ENCODE data around the gene ALKAL2. TPM values are rescaled to one million over a fixed set of nuclear protein-coding genes. Genes with fewer than 3 reads are reported as not detected.
A peak's percentile ranks its signal among the peaks of the same experiment; 100 is the strongest.

The ALKAL2 gene
- total and polyA plus RNA-seq, 9 of the 15 experiments (the other 6 are each of a cell fraction or from before 2014, with no cell fraction given) = not detected

GRCh38 chr2:253202-253638, 34.7 kb downstream of the ALKAL2 start (continued):
- TF ChIP-seq TEAD1 (CRISPR knock-in tag; IDR thresholded peaks at IDR 0.05) (0 out of 4 replicates have a peak, but pooled peaks of 1 of the 2 experiments have one; percentile 21), ZNF655 (CRISPR knock-in tag; IDR thresholded peaks at IDR 0.05) (no peak), NR2C2 (CRISPR knock-in tag; IDR thresholded peaks at IDR 0.05) (no peak), NR2C2 (tag; IDR thresholded peaks at IDR 0.05) (peak; percentile 48; the same call in 1 of the 2 replicates), FOXM1 (IDR thresholded peaks at IDR 0.05; ENCODE audit: low read depth) (no peak), FOXM1 (CRISPR knock-in tag; IDR thresholded peaks at IDR 0.05; ENCODE audit: low read depth) (no peak), CHAMP1 (IDR thresholded peaks at IDR 0.05) (no peak), HMG20B (CRISPR knock-in tag; IDR thresholded peaks at IDR 0.05) (no peak), CSDE1 (IDR thresholded peaks at IDR 0.05) (peak in 1 of 2 experiments; percentile 42; a peak in 1 of 4 replicates), ZNF668 (CRISPR knock-in tag; IDR thresholded peaks at IDR 0.05) (no peak), PPARD (CRISPR knock-in tag; IDR thresholded peaks at IDR 0.05) (no peak), CHD4 (IDR thresholded peaks at IDR 0.05; ENCODE audit: insufficient read depth, insufficient replicate concordance, low read depth, low read length, poor library complexity, severe bottlenecking) (no peak), ATF1 (CRISPR knock-in tag; IDR thresholded peaks at IDR 0.05) (no peak), ATF1 (tag; IDR thresholded peaks at IDR 0.05) (no peak), STAG1 (CRISPR knock-in tag; IDR thresholded peaks at IDR 0.05; ENCODE audit: borderline replicate concordance) (no peak), SAP30 (IDR thresholded peaks at IDR 0.05; ENCODE audit: borderline replicate concordance, insufficient read depth, low read depth, low read length, poor library complexity, severe bottlenecking) (no peak), ZFP1 (CRISPR knock-in tag; IDR thresholded peaks at IDR 0.05) (no peak)
- TF ChIP-seq, protein P1, sequence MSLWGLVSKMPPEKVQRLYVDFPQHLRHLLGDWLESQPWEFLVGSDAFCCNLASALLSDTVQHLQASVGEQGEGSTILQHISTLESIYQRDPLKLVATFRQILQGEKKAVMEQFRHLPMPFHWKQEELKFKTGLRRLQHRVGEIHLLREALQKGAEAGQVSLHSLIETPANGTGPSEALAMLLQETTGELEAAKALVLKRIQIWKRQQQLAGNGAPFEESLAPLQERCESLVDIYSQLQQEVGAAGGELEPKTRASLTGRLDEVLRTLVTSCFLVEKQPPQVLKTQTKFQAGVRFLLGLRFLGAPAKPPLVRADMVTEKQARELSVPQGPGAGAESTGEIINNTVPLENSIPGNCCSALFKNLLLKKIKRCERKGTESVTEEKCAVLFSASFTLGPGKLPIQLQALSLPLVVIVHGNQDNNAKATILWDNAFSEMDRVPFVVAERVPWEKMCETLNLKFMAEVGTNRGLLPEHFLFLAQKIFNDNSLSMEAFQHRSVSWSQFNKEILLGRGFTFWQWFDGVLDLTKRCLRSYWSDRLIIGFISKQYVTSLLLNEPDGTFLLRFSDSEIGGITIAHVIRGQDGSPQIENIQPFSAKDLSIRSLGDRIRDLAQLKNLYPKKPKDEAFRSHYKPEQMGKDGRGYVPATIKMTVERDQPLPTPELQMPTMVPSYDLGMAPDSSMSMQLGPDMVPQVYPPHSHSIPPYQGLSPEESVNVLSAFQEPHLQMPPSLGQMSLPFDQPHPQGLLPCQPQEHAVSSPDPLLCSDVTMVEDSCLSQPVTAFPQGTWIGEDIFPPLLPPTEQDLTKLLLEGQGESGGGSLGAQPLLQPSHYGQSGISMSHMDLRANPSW (CRISPR knock-in tag; IDR thresholded peaks at IDR 0.05) = no peak
- TF ChIP-seq, protein P2, sequence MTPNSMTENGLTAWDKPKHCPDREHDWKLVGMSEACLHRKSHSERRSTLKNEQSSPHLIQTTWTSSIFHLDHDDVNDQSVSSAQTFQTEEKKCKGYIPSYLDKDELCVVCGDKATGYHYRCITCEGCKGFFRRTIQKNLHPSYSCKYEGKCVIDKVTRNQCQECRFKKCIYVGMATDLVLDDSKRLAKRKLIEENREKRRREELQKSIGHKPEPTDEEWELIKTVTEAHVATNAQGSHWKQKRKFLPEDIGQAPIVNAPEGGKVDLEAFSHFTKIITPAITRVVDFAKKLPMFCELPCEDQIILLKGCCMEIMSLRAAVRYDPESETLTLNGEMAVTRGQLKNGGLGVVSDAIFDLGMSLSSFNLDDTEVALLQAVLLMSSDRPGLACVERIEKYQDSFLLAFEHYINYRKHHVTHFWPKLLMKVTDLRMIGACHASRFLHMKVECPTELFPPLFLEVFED (CRISPR knock-in tag; conservative IDR thresholded peaks at IDR 0.05) = no peak
- TF ChIP-seq, protein P3, sequence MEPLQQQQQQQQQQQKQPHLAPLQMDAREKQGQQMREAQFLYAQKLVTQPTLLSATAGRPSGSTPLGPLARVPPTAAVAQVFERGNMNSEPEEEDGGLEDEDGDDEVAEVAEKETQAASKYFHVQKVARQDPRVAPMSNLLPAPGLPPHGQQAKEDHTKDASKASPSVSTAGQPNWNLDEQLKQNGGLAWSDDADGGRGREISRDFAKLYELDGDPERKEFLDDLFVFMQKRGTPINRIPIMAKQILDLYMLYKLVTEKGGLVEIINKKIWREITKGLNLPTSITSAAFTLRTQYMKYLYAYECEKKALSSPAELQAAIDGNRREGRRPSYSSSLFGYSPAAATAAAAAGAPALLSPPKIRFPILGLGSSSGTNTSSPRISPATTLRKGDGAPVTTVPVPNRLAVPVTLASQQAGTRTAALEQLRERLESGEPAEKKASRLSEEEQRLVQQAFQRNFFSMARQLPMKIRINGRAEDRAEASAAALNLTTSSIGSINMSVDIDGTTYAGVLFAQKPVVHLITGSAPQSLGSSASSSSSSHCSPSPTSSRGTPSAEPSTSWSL (CRISPR knock-in tag; IDR thresholded peaks at IDR 0.05; ENCODE audit: borderline replicate concordance) = no peak
